Pancreas (tissue), 10 donors: Measurements from ENCODE around the gene OR52N2. TPM values are rescaled to one million over a fixed set of nuclear protein-coding genes. Genes with fewer than 3 reads are reported as not detected.
A peak's percentile ranks its signal among the peaks of the same experiment; 100 is the strongest.

Experiments used
- ATAC-seq, 4 donors: fragments of 200-7000 bp; cut with Tn5 transposase; one replicate each; pipeline versions ENCODE4 v1.8.0 to v1.9.1; 2020; ENCODE audit warnings: mild to moderate bottlenecking in 4 of 4, moderate library complexity in 4 of 4
- DNase-seq, 6 donors: peaks; one replicate each; pipeline ENCODE4 v3.0.0-alpha.2; 2020
- FAIRE-seq: peaks from 2 replicates; lab custom pipeline; 2012; peaks lifted over from hg19 to GRCh38; lab: Jason Lieb, UNC
- H3K27ac ChIP-seq, 4 donors: fragments of 200-600 bp; sonication (generic); 1 replicate in 3 of 4; 2 replicates in 1 of 4; pipeline versions ENCODE4 v1.5.0 to v1.8.0; 2020
- H3K27me3 ChIP-seq, 4 donors: fragments of 200-600 bp; one replicate each; pipeline ENCODE4 v1.8.0; 2021
- H3K36me3 ChIP-seq, 3 donors: fragments of 200-600 bp; sonication (generic) in 1 of 3; one replicate each; pipeline versions ENCODE4 v1.5.0 to v1.8.0; 2020 to 2021
- H3K4me1 ChIP-seq, 3 donors: fragments of 200-600 bp; one replicate each; pipeline ENCODE4 v1.8.0; 2021
- H3K4me3 ChIP-seq, 4 donors: fragments of 200-600 bp; sonication (generic) in 2 of 4; one replicate each; pipeline versions ENCODE4 v1.5.0 to v1.8.0; 2020 to 2021
- H3K9me3 ChIP-seq, 4 donors: fragments of 200-600 bp; one replicate each; pipeline ENCODE4 v1.8.0; 2021
- WGBS, 2 donors: extraction: QIAGEN DNeasy Blood & Tissue Kit; methylation state at CpG; one replicate each; pipeline ENCODE4 v1.1.7; 2013; 5-methylcytosine and 5-hydroxymethylcytosine counted together
- intact Hi-C, 3 donors: fragments of 100-400 bp; cut with DNase I; formaldehyde crosslinking; loops; one replicate each; pipeline versions ENCODE4 v1.11.1 to v1.14.2; 2022
- polyA plus RNA-seq, 2 donors: library from polyadenylated mRNA; stranded (reverse); fragments of 200-250 nt; gene quantifications; one replicate each; pipeline ENCODE4 v1.2.3, GENCODE V29; 2013
- total RNA-seq, 6 donors: library from RNA; stranded (reverse); fragmentation: NEBNext Ultra II Directional in 4 of 6; extraction: Animal tissue kit (Norgen Biotek cat#: 25700) in 4 of 6; gene quantifications; one replicate each; pipeline versions ENCODE4 v1.2.1 to v1.2.4, GENCODE V29; 2021 to 2023
- TF ChIP-seq, protein P1 (sequence below), 4 donors: fragments of 200-600 bp; sonication (generic) in 3 of 4; IDR thresholded peaks; one replicate each; pipeline versions ENCODE4 v1.5.0 to v1.8.0; 2021; ENCODE audit warnings: antibody characterized with exemption in 4 of 4
- donor health status: healthy with polysubstance abuse.
- donor health status: DM: no; HTN: no; CAD: no; lungs with moderate emphysema.
- donor health status: DM: no; HTN: no; CAD: no.
- donor health status: control.
- donor health status: control.
- donor health status: Bipolar disorder and iron deficiency.
- donor health status: DM: yes; HTN: yes; CAD: no.
- donor health status: DM: no; HTN: no; CAD: no.
- donor health status: DM: no; HTN: no; CAD: no.
- donor health status: DM: yes; HTN: yes; CAD: no.

Gene OR52N2
- total and polyA plus RNA-seq, 8 donors: 0.19 to 0.31 TPM; not detected in 6

GRCh38 chr11:5803982-5804381, 4.7 kb upstream of the OR52N2 start:
- ATAC-seq: no peak
- H3K4me1 ChIP-seq: no peaks in the 10 kb centered on the region
- TF ChIP-seq, protein P1, sequence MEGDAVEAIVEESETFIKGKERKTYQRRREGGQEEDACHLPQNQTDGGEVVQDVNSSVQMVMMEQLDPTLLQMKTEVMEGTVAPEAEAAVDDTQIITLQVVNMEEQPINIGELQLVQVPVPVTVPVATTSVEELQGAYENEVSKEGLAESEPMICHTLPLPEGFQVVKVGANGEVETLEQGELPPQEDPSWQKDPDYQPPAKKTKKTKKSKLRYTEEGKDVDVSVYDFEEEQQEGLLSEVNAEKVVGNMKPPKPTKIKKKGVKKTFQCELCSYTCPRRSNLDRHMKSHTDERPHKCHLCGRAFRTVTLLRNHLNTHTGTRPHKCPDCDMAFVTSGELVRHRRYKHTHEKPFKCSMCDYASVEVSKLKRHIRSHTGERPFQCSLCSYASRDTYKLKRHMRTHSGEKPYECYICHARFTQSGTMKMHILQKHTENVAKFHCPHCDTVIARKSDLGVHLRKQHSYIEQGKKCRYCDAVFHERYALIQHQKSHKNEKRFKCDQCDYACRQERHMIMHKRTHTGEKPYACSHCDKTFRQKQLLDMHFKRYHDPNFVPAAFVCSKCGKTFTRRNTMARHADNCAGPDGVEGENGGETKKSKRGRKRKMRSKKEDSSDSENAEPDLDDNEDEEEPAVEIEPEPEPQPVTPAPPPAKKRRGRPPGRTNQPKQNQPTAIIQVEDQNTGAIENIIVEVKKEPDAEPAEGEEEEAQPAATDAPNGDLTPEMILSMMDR (IDR thresholded peaks at IDR 0.05): no peak
- DNase-seq: no peak
- FAIRE-seq: no peak
- intact Hi-C loops: loop anchor here in 1 of 3 donors (10.0 kb wide), 1 partner anchor 679 kb away; no protein-coding TSS in a partner anchor
- WGBS, 2 donors: 82 to 83% methylated on average over 5 of the region's 5 CpGs
- no peaks in the 10 kb centered on the region for H3K27me3 ChIP-seq
- H3K4me3 ChIP-seq: no peak overlapping the region
- no peaks in the 10 kb centered on the region for H3K9me3 ChIP-seq
- no peaks in the 10 kb centered on the region for H3K36me3 ChIP-seq
- H3K27ac ChIP-seq: no peak overlapping the region

DNA sequence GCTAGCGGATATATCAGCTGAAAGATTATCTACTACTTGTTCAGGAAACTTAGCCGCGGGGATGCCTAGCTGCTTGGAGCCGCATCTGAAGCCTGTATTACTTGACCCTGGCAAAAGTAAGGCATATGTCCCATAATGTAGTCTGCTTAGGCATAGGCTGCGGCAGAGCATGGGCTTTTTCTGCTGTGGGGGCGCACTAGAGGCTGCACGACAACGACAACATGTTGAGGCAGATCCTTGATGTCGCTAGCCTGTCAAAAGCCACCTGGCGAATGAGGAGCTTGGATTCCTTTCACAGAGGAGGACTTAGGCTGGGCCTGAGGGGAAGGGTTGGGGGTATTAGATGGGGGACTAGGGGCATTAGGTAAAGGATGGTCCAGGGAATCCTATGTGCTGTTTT, 1.1 kb upstream of the OR52N2 start:
- ATAC-seq: no peak
- intact Hi-C loops: loop anchor here in 2 of 3 donors (5.0 to 10.0 kb wide), 2 partner anchors 335 to 683 kb away; no protein-coding TSS in a partner anchor
- 55 to 57% methylated on average over 10 of the region's 10 CpGs for WGBS, 2 donors

GRCh38 chr11:5809122-5809519, 397 bp downstream of the OR52N2 start:
- no peaks in the 10 kb centered on the region for H3K27me3 ChIP-seq
- peak overlapping the region in 2 of 4 donors; percentile 13 to 18 for H3K27ac ChIP-seq
- FAIRE-seq (no peak), ATAC-seq (peak; percentile 40 to 62 (median 52)), DNase-seq (no peak)
- intact Hi-C loops: loop anchor here in 2 of 3 donors (5.0 to 10.0 kb wide), 2 partner anchors 337 to 684 kb away; no protein-coding TSS in a partner anchor
- TF ChIP-seq, protein P1 (IDR thresholded peaks at IDR 0.05): no peak
- H3K4me3 ChIP-seq: peak overlapping the region; percentile 13 to 63 (median 26)
- peaks cover 0 to 3% (median 0%) of the 10 kb centered on the region in 3 donors for H3K4me1 ChIP-seq
- H3K36me3 ChIP-seq: no peaks in the 10 kb centered on the region
- H3K9me3 ChIP-seq: no peaks in the 10 kb centered on the region
- WGBS, 2 donors: 11 to 13% methylated on average over 5 of the region's 5 CpGs

More for the DNA sequence above, 1.1 kb upstream of the OR52N2 start:
- DNase-seq (no peak), FAIRE-seq (no peak)
- Histone ChIP-seq H3K27ac (no peak overlapping the region), H3K9me3 (no peaks in the 10 kb centered on the region), H3K27me3 (no peaks in the 10 kb centered on the region), H3K36me3 (no peaks in the 10 kb centered on the region), H3K4me3 (no peak overlapping the region), H3K4me1 (peaks cover 0 to 3% (median 0%) of the 10 kb centered on the region in 3 donors)
- TF ChIP-seq, protein P1 (IDR thresholded peaks at IDR 0.05): no peak

GRCh38 chr11:5809905-5810795, 1.4 kb downstream of the OR52N2 start:
- Histone ChIP-seq H3K9me3 (no peaks in the 10 kb centered on the region), H3K4me3 (no peak overlapping the region), H3K4me1 (peaks cover 0 to 3% (median 0%) of the 10 kb centered on the region in 3 donors), H3K27ac (no peak overlapping the region), H3K36me3 (no peaks in the 10 kb centered on the region), H3K27me3 (no peaks in the 10 kb centered on the region)
- no peak for FAIRE-seq
- no peak for ATAC-seq
- WGBS, 2 donors: 64 to 80% methylated on average over 6 of the region's 6 CpGs
- TF ChIP-seq, protein P1 (IDR thresholded peaks at IDR 0.05): no peak
- intact Hi-C loops: loop anchor here in 2 of 3 donors (5.0 to 10.0 kb wide), 2 partner anchors 338 to 685 kb away; no protein-coding TSS in a partner anchor
- DNase-seq: no peak
